ENCODE measurements around the gene ROBO3. TPM values are rescaled to one million over a fixed set of nuclear protein-coding genes. Genes with fewer than 3 reads are reported as not detected.

Gene ROBO3
- total RNA-seq, 1 donor from 2014 or later, result 40.0 TPM

DNA sequence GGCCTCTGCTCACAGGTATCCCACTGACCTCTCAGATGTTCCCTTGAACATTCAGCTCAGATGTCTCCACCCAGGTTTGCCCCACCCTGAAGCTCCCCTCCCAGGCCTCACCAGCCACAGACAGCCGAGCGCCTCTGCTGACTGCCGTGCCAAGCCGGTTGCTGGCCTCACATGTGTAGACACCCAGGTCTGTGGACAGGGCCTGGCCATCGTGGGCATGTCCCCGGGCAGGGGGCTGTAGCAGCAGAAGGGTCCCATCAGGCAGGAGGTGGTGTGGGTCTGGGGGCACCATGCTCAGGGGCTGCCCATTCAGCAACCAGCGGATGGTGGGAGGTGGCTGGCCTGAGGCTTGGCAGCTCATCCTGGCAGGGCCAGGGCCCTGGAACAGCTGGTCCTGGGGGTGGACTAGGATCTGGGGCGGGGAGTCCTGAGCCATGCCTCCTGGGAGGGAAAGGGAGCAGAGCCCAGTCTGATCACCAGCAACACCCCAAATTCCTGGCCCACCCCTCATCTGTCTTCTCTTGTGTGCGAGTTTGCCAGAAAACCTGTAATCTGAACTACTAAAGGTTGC lies 31.7 kb downstream of the ROBO3 start:
- no peak overlapping the region for H3K27ac Mint-ChIP-seq (ENCODE audit: unreplicated experiment)

DNA sequence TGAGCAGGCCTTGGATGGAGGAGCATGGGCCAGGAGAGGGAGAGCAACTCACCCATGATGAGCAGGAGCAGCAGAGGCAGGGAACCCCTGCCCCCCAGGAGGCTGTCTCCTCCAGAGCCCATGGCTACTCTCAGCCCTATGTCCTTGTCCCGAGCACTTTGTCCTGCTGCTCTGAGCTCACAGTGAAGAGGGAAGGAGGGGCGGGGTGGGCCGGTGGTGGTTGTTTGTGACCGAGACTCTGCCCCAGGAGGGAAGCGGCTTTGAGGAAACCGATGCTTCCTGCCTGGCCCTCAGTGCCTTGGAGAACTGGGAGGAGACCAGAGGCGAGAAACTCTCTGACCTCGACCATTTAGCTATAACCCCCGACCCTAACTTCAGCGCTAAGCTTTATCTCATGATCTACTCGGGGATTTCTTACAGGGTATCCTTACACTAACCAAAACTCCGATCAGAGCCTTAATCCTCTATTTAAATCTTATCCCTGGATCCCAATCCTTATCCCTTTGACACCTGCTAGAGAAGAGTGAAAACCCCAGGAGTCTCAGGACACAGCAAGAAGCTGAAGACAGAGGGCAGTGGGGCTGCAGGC lies 32.5 kb downstream of the ROBO3 start, which contains the start of gene ROBO4:
Gene ROBO4 (minus strand): TSS at position 192 of the 589 bp plus-strand sequence. CDS start 70 bp downstream, at position 122.
- H3K36me3 Mint-ChIP-seq (ENCODE audit: low read depth, unreplicated experiment), result peaks cover 19% of the 10 kb centered on the region
- H3K4me3 Mint-ChIP-seq (ENCODE audit: unreplicated experiment), result peak within 1 kb of the TSS; percentile 93
- TF ChIP-seq CTCF (IDR thresholded peaks at IDR 0.05; ENCODE audit: unreplicated experiment), result no peak
- H3K9me3 Mint-ChIP-seq (ENCODE audit: unreplicated experiment), result peaks cover 6% of the 10 kb centered on the region
- peaks cover 12% of the 10 kb centered on the region for H3K27me3 Mint-ChIP-seq (ENCODE audit: unreplicated experiment)
- peak; percentile 61 for DNase-seq (ENCODE audit: low spot score)
- peak within 1 kb of the TSS; percentile 98 for H3K27ac Mint-ChIP-seq (ENCODE audit: unreplicated experiment)
- peaks cover 66% of the 10 kb centered on the region for H3K4me1 Mint-ChIP-seq (ENCODE audit: unreplicated experiment)

More for the DNA sequence above, 31.7 kb downstream of the ROBO3 start:
- Mint-ChIP-seq H3K9me3 (ENCODE audit: unreplicated experiment) (peaks cover 6% of the 10 kb centered on the region), H3K4me3 (ENCODE audit: unreplicated experiment) (peak overlapping the region; percentile 93), H3K27me3 (ENCODE audit: unreplicated experiment) (peaks cover 12% of the 10 kb centered on the region), H3K4me1 (ENCODE audit: unreplicated experiment) (peaks cover 72% of the 10 kb centered on the region), H3K36me3 (ENCODE audit: low read depth, unreplicated experiment) (peaks cover 26% of the 10 kb centered on the region)
- no peak for TF ChIP-seq CTCF (IDR thresholded peaks at IDR 0.05; ENCODE audit: unreplicated experiment)
- DNase-seq (ENCODE audit: low spot score), result no peak

DNA sequence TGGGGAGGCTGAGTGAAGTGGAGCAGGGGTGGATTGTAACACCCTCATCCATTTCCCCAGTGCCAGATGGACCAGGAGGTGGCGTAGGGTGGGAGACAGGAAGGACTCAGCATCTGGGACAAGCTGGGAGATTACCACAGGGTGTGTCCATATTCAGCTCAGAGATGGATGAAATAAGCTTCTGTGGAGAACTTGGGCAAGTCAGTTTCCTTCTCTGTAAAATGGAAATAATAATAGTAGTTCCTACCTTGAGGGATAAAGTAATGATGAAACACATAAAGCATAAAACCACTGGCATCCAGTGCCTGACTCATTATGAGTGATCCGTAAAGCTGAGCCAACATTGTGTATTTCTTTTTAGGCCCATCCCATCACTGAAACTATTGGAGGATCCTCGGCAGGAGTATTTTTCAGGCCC lies 33.0 kb downstream of the ROBO3 start:
- Mint-ChIP-seq H3K9me3 (ENCODE audit: unreplicated experiment) (peaks cover 6% of the 10 kb centered on the region), H3K4me1 (ENCODE audit: unreplicated experiment) (peaks cover 61% of the 10 kb centered on the region), H3K36me3 (ENCODE audit: low read depth, unreplicated experiment) (peaks cover 14% of the 10 kb centered on the region), H3K4me3 (ENCODE audit: unreplicated experiment) (peak overlapping the region; percentile 93), H3K27me3 (ENCODE audit: unreplicated experiment) (peaks cover 12% of the 10 kb centered on the region), H3K27ac (ENCODE audit: unreplicated experiment) (peak overlapping the region; percentile 98)
- DNase-seq (ENCODE audit: low spot score), result no peak
- TF ChIP-seq CTCF (IDR thresholded peaks at IDR 0.05; ENCODE audit: unreplicated experiment), result no peak

GRCh38 chr11:124898711-124899110 lies 33.5 kb downstream of the ROBO3 start:
- TF ChIP-seq CTCF (IDR thresholded peaks at IDR 0.05; ENCODE audit: unreplicated experiment), result no peak
- peak overlapping the region; percentile 35 for H3K4me3 Mint-ChIP-seq (ENCODE audit: unreplicated experiment)
- H3K9me3 Mint-ChIP-seq (ENCODE audit: unreplicated experiment), result peaks cover 6% of the 10 kb centered on the region
- H3K36me3 Mint-ChIP-seq (ENCODE audit: low read depth, unreplicated experiment), result peaks cover 11% of the 10 kb centered on the region
- H3K4me1 Mint-ChIP-seq (ENCODE audit: unreplicated experiment), result peaks cover 60% of the 10 kb centered on the region
- peak overlapping the region; percentile 98 for H3K27ac Mint-ChIP-seq (ENCODE audit: unreplicated experiment)
- peak; percentile 67 for DNase-seq (ENCODE audit: low spot score)
- H3K27me3 Mint-ChIP-seq (ENCODE audit: unreplicated experiment), result peaks cover 12% of the 10 kb centered on the region
